ENCODE results near the gene SYNGR2.

GRCh38 chr17:78168242-78168902 lies at the start of gene SYNGR2:
- TF ChIP-seq REST (IDR thresholded peaks at IDR 0.05; ENCODE audit: insufficient read depth in 1 of 2, low read depth in 2 of 2, low read length in 2 of 2) = 0 out of 4 replicates have a peak, but pooled peaks of 1 of the 2 experiments have one; percentile 37
- TF ChIP-seq TAF1 (IDR thresholded peaks at IDR 0.05; ENCODE audit: borderline replicate concordance, insufficient read depth, low read length) = peak; percentile 74; the same call in 1 of the 2 replicates
- peak; percentile 72; the same call in 1 of the 2 replicates for TF ChIP-seq POLR2AphosphoS5 (IDR thresholded peaks at IDR 0.05; ENCODE audit: low read depth, low read length)
- 0 out of 2 replicates have a peak, but pooled peaks have one; percentile 7 for TF ChIP-seq SIN3A (IDR thresholded peaks at IDR 0.05; ENCODE audit: borderline replicate concordance, insufficient read depth, low read length)
- peak; percentile 81 for TF ChIP-seq FOXP2 (optimal IDR thresholded peaks at IDR 0.05; ENCODE audit: borderline replicate concordance, extremely low read depth, extremely low read length, insufficient read depth)
